COLO829 (cell line): Measurements from ENCODE around the gene ETV6.

Experiments
- DNase-seq: peaks from one replicate; pipeline ENCODE4 v3.0.0; 2012; ENCODE audit warnings: low spot score

The ETV6 gene

DNA sequence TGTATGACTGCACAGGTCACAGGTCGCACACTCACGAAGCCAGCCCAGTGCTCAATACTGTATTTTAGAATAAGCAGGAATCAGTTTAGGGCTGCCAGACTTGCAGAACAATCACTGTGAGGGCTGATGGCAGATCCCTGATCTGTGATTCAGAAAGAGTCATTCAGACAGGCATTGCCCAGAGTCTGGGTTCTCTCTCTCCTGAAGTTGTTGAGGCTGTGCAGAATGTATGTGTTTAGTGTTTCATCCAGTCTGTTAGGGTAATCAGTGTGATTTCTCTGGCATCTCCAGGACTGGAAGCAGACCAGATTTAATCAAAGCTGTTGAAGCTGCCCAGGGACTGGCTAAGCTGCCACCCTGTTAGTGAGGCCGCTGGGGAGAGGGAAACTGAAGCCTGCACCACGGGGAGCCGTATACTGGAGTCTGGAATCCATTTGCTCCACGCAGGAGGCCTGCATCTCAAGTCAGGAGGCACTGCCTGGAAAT is 69.3 kb downstream of the ETV6 start:
- no peak for DNase-seq

DNA sequence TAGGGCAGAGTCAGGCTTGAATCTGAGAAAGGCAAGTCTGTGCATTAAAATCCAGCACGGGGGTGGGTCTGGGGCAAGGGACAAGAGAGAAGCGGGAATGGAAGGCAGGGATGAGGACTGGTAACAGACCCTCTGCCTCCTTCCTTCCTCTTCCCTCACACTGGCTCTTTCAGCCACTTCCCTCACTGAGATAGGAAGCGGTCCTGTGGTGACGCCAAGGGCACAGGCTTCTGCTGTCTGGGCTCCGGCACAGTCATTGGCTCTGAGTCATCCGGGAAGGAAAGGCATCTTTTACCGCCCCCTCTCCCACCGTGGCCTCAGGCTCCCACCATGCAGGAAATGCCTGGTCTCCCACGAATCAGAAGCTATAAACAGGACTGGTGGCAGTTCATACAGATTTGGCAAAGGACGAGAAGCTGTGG is 70.2 kb downstream of the ETV6 start:
- peak; percentile 88 for DNase-seq

DNA sequence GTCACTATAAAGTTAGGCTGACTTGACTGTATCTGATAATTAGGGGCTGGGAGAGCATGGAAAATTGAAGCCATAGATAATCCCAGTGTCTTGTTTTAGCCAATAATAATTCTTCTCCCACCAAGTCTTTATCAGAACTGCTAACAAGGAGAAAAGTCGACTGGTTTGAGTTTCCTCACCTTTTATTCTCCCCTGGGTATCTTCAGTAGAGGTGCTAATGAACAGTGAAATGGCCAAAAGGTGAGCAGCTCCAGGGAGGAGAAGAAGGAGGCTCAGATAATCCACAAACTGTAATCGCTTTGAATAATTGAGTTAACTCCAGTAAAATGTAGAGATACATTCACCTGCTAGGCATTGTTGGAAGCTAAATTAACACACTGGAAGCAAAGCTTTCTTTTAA is 72.6 kb downstream of the ETV6 start:
- DNase-seq, result no peak

DNA sequence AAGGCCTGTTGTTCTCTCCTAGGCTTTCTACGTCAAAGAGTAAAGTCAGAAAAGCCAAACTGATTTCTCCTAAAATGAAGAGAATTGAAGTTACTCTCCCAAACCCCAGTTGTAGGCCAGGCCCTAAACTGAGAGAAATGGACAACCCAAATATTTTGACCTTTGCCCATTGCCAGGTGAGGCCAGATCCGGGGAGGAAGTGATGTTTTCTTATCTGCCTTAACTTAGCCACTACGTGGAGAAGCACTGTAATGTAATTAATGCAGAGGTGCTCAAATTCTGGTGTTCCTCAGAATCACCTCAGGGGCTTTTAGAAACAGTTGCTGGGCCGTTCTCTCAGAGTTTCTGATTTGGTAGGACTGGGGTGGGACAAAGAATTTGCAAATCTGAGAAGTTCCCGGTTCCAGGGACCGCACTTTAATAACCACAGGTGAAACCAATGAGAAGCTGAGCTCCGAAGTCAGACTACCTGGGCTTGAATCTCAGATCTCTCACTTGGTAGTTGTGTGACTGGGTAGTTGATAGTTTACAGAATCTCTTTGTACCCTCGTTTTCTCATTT is 73.2 kb downstream of the ETV6 start:
- no peak for DNase-seq

DNA sequence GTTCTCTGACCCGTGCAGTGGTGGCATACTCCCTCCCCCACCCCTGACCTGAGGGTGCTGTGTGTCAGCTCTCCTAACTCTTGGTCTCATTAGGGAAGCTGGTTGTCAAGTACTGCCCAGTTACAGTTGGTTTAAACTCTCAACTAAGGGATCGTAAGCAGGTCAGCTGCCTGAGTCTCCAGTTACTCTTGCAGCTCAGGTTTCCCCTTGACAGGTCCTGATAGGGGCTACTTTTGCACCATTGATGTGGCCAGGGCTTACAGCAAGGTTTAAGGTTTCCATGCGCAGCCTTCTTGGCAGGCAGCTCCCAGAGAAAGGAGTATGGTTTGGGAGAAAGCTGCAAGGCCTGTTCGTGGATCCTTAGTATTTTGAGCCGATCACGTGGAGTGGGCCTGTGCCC is 74.5 kb downstream of the ETV6 start:
- DNase-seq, result no peak

DNA sequence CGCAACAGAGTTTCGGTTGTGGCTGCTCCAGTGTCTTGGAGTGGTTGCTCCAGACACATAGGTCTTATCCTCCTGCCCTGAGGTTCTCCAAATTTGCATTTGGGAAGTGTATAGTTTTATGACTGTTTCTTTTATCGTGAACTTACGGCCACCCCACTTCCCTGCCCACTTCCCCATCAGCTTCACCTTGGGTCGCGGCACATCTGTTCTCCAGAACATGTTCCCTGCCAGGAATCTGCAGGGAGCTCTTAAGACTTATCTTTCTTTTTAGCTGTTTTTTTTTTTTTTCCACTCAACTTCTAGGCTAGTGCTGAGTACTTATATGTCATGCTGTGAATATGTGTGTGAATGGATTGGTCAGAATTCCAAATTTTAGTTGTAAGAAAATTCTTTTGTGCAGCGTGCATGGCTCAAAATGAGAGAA is 75.4 kb downstream of the ETV6 start:
- DNase-seq, result no peak

DNA sequence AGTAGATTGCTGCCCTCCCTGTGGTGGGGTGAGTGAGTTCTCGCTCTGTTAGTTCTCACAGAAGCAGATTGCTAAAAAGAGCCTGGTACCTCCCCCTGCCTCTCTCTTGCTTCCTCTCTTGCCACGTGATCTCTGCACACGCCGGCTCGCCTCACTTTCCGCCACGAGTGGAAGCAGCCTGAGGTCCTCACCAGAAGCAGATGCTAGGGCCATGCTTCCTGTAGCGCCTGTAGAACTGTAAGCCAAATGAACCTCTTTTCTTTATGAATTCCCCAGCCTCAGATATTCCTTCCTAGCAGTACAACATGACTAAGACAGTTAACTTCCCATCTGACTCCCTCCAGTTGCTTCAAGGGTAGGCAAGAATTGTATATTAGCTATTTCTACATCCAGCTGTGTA is 76.2 kb downstream of the ETV6 start:
- DNase-seq, result no peak

DNA sequence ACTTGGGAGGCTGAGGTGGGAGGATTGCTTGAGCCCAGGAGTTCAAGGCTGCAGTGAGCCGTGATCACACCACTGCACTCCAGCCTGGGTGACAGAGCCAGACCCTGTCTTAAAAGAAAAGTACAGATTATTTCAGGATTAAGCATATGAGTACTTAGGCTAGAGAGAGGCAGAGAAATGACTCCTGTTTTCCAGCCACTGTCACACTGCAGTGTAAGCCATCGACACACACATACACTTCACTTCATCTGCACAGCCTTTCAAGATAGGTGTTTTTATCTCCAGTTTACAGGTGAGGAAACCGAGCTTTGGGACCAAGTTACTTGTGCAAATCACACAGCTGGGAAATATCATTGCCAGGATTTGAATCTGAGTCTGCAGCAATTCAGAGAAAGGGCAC is 77.2 kb downstream of the ETV6 start:
- DNase-seq, result no peak

DNA sequence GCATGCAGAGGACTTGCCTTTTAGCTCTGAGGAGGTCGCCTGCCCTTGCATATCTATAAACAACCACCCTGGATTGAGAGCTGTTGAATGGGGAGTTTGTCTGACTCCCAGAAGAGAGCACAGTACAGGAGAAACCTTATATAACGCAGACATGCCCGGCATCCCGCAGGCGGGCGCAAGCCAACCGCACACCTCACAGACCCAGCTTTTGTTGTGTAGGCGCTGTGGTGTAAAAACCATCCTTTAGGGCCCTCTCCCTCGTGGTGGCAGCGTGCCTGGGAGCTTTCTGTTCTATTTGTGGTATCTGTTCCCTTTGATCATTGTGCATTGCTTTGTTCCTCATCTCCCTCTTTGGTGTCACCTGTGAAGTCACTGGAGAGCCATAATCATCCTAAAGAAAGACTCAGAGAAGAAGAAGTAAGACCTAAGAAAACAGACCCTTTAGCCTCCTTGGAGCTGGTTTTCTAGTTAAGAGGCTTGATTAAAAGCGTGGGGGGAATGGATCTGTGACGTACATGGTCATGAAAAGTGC is 77.7 kb downstream of the ETV6 start:
- no peak for DNase-seq

DNA sequence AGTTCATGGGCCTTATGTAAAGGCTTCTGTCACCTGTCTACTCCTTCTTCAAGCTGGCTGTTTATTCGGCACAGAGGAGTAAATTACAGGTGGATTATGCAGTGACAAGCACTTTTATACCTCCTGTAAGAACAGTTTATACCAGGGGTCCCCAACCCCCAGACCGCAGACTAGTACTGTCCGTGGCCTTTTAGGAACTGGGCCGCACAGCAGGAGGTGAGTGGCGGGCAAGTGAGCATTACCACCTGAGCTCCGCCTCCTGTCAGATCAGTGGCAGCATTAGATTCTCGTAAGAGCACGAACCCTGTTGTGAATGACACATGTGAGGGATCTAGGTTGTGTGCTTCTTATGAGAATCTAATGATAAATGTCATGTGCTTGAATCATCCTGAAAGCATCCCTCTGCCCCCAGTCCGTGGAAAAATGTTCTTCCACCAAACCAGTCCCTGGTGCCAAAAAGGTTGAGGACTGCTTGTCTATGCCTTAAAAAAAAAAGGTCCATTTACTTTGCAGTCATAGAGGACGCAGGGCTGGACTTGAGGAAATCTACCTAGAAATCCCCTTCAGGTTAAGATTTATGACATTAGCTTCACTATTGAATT is 78.8 kb downstream of the ETV6 start:
- no peak for DNase-seq

DNA sequence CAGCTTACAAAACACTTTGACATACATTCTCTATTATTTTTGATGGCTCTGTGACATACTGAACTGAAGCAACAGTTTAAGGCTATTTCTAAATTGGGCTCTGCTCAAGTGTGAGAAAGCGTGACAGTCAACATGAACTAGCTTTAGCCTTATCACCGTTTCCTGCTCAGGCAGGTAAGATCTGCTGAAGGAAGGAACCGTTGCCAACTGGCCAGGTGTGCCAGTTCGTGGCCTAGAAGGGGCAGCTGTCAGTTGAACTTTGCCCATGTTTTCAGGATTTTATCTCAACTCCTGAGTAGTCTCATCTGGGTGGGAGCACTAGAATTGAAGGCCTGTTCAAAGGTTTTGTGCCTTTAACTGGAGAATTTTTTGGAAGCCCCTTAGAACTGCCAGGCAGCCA is 79.5 kb downstream of the ETV6 start:
- no peak for DNase-seq

DNA sequence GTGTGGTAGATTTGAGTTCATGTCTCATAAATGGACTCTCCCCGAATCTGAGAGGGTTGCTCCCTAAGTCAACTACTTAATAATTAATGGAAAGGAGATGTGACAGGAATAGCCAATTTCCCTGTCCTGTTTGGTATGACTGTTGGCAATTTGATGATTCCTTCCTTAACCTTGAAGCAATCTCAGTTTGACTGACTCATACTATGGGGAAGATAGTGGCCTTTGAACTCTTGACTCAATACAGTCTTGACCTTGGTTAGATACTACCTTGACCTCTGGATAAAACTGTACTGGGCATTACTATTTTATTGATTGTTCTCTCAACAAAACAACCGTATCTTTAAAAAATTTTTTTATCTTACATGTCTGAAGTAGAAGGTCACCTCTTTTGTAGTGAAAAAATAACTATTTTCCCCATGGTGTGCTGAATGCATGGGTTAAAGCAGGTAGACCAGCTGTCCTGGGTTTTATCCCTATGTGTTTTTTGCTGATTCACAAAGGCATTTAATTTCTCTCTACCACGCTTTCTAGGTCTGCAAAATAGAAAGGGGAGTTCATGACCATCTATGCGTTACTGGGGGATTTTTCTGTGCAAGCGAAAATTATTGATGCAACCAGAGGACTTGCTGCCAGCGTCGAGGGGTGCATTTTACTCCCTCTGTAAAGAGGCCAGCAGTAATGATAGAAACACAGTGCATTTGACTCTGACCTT is 80.1 kb downstream of the ETV6 start:
- no peak for DNase-seq

DNA sequence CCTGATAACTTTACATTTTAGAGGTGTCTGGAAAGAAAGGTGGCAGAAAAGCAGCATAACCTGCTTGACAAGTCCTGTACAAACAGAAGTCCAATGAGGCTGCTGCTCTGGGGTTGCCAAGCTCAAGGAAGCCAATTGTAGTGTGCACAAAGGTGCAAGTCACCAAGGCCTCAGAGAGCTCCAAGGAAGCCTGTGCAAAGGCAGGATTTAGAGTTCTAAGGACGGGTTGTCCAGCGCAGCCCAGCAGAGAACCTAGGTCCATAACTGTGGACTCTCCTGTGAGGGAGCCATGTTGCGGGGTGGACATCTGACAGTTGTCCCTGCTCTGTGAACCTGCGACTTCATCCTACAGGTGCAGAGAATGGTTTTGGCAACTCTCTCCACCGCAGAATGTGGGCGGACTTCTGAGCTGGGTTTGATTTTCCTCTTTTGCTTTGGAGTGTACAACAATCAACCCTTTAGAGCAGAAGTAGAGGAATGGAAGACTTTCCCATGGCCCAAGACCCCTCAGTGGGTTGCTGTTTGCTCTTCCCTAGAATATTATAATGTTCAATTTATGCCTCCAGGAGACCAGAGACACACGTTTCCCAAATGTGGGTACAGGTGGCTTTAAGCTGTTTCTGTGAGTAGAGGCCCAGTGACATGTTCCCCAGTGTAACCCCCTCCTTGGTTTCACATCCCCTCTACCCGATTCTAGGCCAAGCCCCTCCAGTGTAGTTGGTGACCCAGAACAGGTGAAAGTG is 81.0 kb downstream of the ETV6 start:
- DNase-seq, result no peak

DNA sequence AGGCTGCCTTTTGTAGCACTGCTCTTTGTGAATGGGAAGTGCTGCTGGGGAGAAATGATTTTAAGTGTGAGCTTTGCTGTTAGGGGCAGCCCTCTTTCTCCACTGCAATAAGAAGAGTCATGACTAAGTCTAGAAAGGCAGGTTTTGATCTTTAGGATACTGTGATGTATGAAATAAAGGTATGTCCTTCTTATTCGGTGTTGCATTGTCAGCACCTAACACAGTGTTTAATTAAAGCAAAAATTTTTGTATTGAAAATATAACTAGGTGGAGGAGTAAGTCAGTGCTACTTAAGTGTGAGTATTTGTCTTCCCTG is 81.5 kb downstream of the ETV6 start:
- no peak for DNase-seq

DNA sequence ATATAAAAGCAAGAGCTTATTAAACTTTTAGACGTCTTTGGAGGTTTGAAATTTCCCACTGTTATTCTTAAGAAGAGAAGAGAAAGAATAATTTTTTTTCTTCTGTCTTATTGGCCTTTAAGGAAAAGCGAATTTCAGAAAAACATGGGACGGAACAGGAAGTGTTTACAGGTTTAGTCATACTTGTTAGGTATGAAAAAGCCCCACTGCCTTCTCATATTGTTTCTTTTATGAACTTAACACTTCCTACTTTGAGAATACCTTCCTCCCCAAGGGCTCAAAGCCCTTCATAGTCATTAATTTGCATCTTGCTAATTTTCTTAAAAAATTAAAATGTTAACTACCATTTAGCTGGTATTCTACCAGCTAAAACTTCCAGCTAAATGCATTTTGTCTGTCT is 82.0 kb downstream of the ETV6 start:
- no peak for DNase-seq

DNA sequence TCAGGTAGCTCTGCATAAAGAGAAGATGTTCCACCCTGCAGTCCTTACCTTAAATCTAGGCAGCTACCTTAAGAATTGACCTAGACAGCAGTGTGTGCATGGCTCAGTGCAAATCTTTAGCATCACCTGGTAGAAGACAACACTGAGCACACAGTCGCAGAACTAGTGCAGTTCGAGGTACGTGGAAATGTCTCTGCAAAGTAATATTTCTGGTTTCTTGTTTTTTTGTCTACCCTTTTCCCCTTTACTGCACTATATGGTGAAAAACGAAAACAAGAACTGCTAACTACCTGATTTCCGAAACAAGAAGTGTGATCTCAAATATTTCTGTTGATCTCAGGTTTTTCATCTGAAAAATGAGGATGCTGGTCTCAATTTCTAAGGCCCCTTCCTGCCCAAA is 82.5 kb downstream of the ETV6 start:
- DNase-seq, result no peak

DNA sequence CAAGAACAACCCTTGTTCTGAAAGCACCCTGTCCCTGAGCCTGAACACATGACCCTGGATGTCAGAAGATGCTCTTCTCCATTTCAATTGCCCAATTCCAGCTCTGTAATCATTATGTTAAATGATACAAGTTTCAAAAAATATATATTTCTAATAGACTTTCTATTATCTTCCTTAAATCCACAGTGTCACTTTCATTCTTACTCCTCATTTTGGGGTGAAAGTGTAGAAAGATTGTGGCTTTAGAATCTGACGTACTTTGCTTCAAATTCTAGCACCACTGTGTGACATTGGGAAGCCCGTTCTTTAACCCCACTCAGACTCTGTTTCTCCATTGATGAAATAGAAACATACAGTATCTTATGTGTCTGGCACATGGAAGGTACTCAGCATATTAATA is 83.2 kb downstream of the ETV6 start:
- no peak for DNase-seq

DNA sequence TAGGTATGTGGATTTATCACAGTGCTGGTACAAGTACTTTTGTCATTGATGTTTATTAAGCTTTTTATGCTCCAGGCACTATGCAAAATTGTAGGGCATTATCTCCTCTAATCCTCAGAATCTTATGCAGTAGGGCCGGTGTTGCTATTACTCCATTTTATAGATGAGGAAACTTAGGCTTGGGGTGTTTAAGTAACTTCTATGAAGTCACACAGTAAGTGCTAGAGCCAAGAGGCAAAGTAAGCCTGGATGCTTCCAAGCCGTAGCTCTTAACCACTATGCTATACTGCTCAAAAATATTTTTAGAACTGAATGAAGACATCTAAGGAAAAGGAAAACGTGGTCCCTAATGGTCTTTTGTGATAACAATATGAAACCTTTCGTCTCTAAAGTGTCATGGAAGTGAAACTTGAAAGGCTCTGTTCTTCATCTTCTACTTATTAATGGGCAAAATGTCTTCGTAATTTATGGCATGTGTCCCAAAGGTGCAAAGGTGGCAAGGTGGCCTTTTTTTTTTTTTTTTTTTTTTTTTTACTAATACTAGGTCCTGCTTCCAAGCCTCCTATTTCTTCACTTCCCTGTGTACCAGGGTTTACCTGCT is 85.2 kb downstream of the ETV6 start:
- DNase-seq, result no peak

DNA sequence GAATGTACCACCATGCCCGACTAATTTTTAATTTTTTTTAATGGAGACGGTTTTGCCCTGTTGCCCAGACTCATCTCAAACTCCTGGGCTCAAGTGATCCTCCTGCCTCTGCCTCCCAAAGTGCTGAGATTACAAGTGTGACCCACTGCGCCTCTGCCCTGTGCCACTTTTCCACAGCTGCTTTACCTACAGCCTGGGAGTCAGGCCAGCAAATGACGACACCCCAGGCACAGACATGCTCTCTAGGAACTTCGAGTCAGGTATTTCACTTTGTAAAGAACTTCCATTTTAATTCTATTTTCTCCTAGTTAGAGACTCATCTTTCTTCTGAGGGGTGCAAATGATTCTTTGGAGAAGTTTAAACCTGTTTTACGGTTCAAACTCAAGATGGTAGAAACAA is 89.0 kb downstream of the ETV6 start:
- DNase-seq, result no peak

DNA sequence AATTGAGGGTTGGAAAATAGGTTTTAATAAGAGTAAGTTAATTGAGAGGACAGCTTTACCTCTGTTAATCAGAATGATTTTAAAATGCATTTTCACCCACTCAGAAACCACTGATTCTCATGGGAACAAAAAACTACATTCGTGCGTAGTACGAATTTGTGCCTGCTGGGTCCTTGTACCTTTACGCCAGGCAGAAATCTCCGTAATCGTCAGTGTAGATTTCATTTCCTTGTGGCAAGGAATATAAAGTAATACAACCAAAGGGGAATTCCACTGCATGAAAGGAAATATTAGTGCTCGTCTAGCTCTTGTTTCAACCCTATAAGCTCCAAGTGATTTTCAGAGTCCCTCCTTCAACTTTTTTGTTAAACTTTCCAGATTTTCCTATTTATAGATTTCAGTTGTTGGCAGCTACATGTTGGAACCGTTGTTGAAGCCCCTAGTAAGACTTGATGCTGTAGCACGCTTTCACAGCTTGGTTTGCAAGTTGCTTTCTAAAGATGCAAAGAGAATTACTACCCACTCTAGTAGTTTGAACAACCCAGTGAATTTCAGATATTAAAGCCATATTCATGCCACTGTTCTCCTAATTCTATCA is 90.6 kb downstream of the ETV6 start:
- no peak for DNase-seq

DNA sequence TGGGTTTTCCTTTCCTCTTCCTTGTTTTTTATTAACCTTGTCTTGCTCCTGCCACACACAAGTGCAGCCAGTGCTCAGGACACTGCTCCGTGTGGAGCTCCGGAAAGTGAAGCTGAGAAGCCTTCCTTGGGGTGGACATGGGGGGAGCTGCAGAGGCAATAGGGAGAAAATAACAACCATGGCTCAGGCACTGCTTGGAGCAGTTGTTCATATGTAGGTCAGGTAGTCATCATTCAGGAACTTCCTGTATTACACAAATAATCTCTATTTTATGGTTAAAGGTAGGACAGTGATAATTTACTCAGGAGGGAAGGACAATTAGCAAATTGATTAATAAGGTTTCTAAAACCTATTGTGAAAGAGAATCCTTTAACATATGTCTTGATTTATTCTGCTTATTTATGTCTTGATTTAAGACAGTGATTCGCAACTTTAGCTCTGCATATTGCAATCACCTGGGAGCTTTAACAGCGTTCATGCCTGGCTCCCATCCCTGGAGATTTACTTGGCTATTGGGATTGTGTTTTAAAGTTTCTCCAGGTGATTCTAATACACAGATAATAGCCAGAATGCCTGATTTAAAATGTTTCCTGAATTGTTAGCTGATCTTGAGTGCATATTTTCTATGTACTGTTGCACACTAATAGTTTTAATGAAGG is 92.1 kb downstream of the ETV6 start:
- DNase-seq, result no peak
